Ishikawa (cell line): ENCODE measurements around the gene MAP2K4.

Experiments used
- CEBPB ChIP-seq: IDR thresholded peaks from 2 replicates; pipeline ENCODE4 v1.6.1; 2012
- CREB1 ChIP-seq: IDR thresholded peaks from 2 replicates; pipeline ENCODE4 v1.6.1; 2012; ENCODE audit warnings: low read depth
- EGR1 ChIP-seq: IDR thresholded peaks from 2 replicates; pipeline ENCODE4 v1.6.1; 2012
- EP300 ChIP-seq: IDR thresholded peaks from 2 replicates; pipeline ENCODE4 v1.6.1; 2012; ENCODE audit warnings: borderline replicate concordance
- FOXM1 ChIP-seq: IDR thresholded peaks from 2 replicates; pipeline ENCODE4 v1.6.1; 2012; ENCODE audit warnings: low read depth, borderline replicate concordance
- NFIC ChIP-seq: IDR thresholded peaks from 2 replicates; pipeline ENCODE4 v1.6.1; 2012
- RAD21 ChIP-seq: IDR thresholded peaks from 2 replicates; pipeline ENCODE4 v1.6.1; 2012; ENCODE audit warnings: low read depth
- TAF1 ChIP-seq: IDR thresholded peaks from 2 replicates; pipeline ENCODE4 v1.6.1; 2012; ENCODE audit warnings: low read depth, mild to moderate bottlenecking
- TCF12 ChIP-seq: IDR thresholded peaks from 2 replicates; pipeline ENCODE4 v1.6.1; 2012; ENCODE audit warnings: low read depth
- TEAD4 ChIP-seq: IDR thresholded peaks from 2 replicates; pipeline ENCODE4 v1.6.1; 2012
- YY1 ChIP-seq: IDR thresholded peaks from 2 replicates; pipeline ENCODE4 v1.6.1; 2012; ENCODE audit warnings: low read depth
- ZBTB7A ChIP-seq: IDR thresholded peaks from 2 replicates; pipeline ENCODE4 v1.6.1; 2012; ENCODE audit warnings: low read depth
- TF ChIP-seq, protein P1 (sequence below): IDR thresholded peaks from 2 replicates; pipeline ENCODE4 v1.6.1; 2012; ENCODE audit warnings: low read depth, mild to moderate bottlenecking
- TF ChIP-seq, protein P2 (sequence below): IDR thresholded peaks from 2 replicates; pipeline ENCODE4 v1.6.1; 2012
- TF ChIP-seq, protein P3 (sequence below): IDR thresholded peaks from 2 replicates; pipeline ENCODE4 v1.6.1; 2012

The MAP2K4 gene

DNA sequence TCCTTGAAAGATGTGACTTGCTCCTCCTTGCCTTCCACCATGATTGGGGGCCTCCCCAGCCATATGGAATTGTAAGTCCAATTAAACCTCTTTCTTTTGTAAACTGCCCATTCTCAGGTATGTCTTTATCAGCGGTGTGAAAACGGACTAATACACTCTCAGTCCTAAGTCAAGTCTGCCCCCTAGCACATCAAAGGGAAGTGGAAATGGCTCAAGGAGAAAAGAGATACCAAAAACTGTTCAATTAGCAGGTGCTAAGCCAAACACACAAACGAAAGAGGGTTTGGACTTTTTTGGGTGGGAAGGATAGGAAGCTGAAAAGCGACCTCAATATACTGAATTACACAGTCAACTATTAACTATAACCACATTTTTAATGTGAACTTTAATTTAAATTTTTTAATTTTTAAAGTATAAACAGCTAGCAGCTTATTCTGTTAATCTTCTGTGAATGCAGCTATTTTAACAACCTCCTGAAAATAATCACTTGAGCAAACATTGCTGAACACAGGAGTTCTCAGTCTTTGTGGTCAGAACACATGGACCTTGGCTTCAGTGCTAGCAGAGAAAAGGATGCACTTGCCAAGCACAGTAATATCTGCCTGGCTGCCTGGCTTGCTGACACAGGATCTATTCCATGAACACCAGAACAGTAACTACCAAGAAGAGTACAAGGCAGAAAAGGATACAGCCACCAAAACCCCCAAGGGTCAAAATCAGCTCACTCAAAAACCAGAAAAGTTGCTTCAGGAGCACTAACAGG is 34.3 kb upstream of the MAP2K4 start:
- TF ChIP-seq YY1: no peak
- TF ChIP-seq TAF1: no peak
- TF ChIP-seq ZBTB7A: no peak

DNA sequence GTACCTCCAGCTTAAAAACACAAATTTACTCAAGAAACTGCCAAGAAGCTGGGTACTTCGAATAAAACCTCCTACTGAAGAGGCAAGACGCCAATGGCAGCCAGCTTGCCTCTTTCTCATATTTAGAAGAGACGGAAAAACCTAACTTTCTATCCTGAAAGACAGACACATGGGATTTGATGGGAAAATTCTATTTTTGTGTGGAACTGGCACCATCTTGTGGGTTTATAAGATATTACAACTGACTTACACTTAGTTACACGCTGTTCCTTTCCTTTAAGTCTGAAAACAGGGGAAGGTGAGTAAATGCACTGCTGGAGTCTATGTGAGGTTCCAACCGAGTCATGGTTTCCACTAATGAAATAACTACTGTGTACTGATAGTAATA is 33.7 kb upstream of the MAP2K4 start:
- TF ChIP-seq RAD21: peak; percentile 44; the same call in 1 of the 2 replicates
- TF ChIP-seq NFIC: no peak

DNA sequence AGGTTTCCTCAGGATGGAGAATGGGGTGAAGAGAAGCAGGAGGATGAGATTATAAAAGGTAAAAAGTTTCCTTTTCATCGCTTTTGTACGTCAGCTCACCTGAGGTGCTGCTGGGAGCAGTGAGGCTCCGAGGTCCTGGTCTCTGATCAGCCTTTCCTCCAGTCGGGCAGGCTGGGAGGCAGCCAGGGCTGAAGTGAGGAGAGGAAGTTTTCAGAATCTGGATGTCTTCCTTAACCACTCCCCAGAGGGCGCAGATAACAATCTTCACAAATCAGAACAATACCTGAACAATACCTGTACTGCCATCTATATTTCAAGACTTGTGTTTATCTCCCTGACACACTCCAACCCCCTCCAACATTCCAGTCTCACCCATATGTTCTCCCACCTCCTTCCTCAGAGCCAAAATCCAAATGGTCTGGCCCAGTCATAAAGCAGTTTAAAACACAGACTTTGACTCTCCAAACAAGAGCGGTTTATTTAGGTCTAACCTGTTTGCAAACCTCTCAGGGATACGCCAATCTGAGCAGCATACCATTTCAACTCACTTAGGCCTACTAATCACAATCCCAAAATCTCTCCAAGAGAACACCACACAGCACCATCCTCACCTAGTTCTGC is 30.2 kb upstream of the MAP2K4 start:
- TF ChIP-seq YY1 (no peak), EP300 (no peak), EGR1 (no peak), NFIC (no peak), TAF1 (no peak), CREB1 (no peak), TEAD4 (no peak), TCF12 (no peak), ZBTB7A (no peak), CEBPB (no peak)
- TF ChIP-seq, protein P1, sequence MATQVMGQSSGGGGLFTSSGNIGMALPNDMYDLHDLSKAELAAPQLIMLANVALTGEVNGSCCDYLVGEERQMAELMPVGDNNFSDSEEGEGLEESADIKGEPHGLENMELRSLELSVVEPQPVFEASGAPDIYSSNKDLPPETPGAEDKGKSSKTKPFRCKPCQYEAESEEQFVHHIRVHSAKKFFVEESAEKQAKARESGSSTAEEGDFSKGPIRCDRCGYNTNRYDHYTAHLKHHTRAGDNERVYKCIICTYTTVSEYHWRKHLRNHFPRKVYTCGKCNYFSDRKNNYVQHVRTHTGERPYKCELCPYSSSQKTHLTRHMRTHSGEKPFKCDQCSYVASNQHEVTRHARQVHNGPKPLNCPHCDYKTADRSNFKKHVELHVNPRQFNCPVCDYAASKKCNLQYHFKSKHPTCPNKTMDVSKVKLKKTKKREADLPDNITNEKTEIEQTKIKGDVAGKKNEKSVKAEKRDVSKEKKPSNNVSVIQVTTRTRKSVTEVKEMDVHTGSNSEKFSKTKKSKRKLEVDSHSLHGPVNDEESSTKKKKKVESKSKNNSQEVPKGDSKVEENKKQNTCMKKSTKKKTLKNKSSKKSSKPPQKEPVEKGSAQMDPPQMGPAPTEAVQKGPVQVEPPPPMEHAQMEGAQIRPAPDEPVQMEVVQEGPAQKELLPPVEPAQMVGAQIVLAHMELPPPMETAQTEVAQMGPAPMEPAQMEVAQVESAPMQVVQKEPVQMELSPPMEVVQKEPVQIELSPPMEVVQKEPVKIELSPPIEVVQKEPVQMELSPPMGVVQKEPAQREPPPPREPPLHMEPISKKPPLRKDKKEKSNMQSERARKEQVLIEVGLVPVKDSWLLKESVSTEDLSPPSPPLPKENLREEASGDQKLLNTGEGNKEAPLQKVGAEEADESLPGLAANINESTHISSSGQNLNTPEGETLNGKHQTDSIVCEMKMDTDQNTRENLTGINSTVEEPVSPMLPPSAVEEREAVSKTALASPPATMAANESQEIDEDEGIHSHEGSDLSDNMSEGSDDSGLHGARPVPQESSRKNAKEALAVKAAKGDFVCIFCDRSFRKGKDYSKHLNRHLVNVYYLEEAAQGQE: no peak
- TF ChIP-seq, protein P2, sequence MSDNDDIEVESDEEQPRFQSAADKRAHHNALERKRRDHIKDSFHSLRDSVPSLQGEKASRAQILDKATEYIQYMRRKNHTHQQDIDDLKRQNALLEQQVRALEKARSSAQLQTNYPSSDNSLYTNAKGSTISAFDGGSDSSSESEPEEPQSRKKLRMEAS: no peak
- TF ChIP-seq, protein P3, sequence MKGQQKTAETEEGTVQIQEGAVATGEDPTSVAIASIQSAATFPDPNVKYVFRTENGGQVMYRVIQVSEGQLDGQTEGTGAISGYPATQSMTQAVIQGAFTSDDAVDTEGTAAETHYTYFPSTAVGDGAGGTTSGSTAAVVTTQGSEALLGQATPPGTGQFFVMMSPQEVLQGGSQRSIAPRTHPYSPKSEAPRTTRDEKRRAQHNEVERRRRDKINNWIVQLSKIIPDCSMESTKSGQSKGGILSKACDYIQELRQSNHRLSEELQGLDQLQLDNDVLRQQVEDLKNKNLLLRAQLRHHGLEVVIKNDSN: no peak

DNA sequence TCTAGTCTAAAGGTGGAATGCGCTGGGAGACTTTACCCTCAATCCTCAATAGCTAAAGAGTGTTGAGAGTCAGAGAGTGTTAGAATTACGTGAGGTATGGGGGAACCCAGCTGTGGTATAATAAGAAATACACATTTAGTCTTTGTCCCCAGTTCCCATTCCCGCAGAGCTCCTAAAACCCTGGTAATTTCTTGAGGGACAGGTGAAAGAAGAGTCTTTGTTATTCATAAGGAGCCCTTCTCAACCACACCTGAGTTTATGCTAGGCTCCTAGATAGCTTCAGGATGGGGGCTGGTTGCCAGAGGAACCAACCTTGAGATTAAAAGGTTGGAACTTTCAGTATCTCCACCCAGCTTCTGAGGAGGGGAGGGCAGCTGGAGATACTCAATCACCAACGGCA is 29.2 kb upstream of the MAP2K4 start:
- TF ChIP-seq CEBPB (no peak), NFIC (no peak), EGR1 (no peak), TAF1 (no peak), TEAD4 (no peak), TCF12 (no peak), EP300 (no peak), YY1 (no peak), FOXM1 (no peak), CREB1 (no peak), ZBTB7A (no peak), RAD21 (no peak)
- TF ChIP-seq, protein P1: no peak
- TF ChIP-seq, protein P3: no peak

DNA sequence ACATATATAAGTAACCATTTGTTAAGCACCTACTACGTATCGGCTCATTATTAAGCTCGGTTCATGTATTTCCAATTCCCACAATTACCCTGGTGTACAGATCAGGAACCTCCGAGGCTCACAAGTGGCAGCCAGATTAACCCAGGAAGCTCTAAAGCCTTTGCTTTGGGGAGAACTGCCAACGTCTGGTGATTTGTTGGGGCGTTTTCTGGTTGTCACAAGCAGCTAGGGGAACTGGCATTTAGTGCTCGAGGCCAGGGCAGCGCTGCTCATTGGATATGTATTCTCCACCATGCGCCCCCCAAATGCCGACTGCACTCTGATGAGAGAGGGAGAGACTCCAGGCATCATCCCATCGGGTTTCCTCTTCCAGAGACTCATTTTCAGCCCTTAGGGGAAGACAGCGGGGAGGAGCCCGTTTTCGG is 23.9 kb upstream of the MAP2K4 start:
- TF ChIP-seq ZBTB7A: no peak
- no peak for TF ChIP-seq TEAD4
- no peak for TF ChIP-seq FOXM1
- no peak for TF ChIP-seq EGR1
- no peak for TF ChIP-seq RAD21
- no peak for TF ChIP-seq CEBPB
- no peak for TF ChIP-seq EP300
- TF ChIP-seq, protein P1: no peak
- TF ChIP-seq, protein P2: no peak
- no peak for TF ChIP-seq TCF12
- no peak for TF ChIP-seq TAF1
- TF ChIP-seq, protein P3: no peak
- no peak for TF ChIP-seq CREB1
- TF ChIP-seq NFIC: no peak
